ENCODE results near the gene MYH14. TPM values are rescaled to one million over a fixed set of nuclear protein-coding genes. Genes with fewer than 3 reads are reported as not detected.

MYH14 gene
- total and polyA plus RNA-seq, 2 of the 13 experiments (the other 11 are each of a cell fraction or from before 2014, with no cell fraction given), result 5.5 to 5.8 TPM

DNA sequence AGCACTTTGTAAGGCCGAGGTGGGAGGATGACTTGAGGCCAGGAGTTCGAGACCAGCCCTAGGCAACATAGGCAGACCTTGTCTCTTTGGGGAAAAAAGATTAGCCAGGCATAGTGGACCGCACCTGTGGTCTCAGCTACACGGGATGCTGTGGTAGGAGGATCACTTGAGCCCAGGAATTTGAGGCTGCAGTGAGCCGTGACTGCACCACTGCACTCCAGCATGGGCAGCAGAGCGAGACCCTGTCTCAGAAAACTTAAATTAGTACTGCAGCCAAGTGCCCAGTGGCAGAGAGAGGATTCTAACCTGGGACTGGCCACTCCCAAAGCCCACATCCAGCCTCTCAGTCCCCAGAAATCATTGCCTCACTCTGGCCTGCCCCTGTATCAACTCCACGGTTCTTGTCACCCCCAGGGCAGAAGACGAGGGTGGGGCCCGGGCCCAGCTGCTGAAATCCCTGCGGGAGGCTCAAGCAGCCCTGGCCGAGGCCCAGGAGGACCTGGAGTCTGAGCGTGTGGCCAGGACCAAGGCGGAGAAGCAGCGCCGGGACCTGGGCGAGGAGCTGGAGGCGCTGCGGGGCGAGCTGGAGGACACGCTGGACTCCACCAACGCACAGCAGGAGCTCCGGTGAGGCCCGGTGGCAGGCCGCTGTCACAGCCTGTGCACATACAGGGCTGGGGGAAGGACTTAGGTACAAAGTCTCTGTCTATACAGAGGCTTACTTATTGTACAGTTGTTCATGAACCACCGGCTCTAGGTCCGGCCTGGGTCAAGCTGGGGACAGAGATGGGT, 72.4 kb downstream of the MYH14 start (continued):
- TF ChIP-seq, protein P1, sequence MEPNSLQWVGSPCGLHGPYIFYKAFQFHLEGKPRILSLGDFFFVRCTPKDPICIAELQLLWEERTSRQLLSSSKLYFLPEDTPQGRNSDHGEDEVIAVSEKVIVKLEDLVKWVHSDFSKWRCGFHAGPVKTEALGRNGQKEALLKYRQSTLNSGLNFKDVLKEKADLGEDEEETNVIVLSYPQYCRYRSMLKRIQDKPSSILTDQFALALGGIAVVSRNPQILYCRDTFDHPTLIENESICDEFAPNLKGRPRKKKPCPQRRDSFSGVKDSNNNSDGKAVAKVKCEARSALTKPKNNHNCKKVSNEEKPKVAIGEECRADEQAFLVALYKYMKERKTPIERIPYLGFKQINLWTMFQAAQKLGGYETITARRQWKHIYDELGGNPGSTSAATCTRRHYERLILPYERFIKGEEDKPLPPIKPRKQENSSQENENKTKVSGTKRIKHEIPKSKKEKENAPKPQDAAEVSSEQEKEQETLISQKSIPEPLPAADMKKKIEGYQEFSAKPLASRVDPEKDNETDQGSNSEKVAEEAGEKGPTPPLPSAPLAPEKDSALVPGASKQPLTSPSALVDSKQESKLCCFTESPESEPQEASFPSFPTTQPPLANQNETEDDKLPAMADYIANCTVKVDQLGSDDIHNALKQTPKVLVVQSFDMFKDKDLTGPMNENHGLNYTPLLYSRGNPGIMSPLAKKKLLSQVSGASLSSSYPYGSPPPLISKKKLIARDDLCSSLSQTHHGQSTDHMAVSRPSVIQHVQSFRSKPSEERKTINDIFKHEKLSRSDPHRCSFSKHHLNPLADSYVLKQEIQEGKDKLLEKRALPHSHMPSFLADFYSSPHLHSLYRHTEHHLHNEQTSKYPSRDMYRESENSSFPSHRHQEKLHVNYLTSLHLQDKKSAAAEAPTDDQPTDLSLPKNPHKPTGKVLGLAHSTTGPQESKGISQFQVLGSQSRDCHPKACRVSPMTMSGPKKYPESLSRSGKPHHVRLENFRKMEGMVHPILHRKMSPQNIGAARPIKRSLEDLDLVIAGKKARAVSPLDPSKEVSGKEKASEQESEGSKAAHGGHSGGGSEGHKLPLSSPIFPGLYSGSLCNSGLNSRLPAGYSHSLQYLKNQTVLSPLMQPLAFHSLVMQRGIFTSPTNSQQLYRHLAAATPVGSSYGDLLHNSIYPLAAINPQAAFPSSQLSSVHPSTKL (CRISPR knock-in tag; IDR thresholded peaks at IDR 0.05), result peak; percentile 67; the same call in 1 of the 2 replicates
- TF ChIP-seq NCOA1 (CRISPR knock-in tag; IDR thresholded peaks at IDR 0.05) (no peak), SRF (IDR thresholded peaks at IDR 0.05; ENCODE audit: low read depth, low read length) (no peak), ZNF782 (CRISPR knock-in tag; IDR thresholded peaks at IDR 0.05; ENCODE audit: borderline replicate concordance) (no peak; the same call in 1 of the 2 replicates), ZNF773 (CRISPR knock-in tag; IDR thresholded peaks at IDR 0.05; ENCODE audit: borderline replicate concordance) (no peak), EP300 (IDR thresholded peaks at IDR 0.05; ENCODE audit: low read depth in 2 of 2, low read length in 2 of 2) (0 out of 4 replicates have a peak, but pooled peaks of 1 of the 2 experiments have one; percentile 22), EP300 (CRISPR knock-in tag; IDR thresholded peaks at IDR 0.05; ENCODE audit: borderline replicate concordance) (no peak), ZMYM4 (CRISPR knock-in tag; IDR thresholded peaks at IDR 0.05) (peak; percentile 44; the same call in 1 of the 2 replicates), KDM5A (IDR thresholded peaks at IDR 0.05; ENCODE audit: borderline replicate concordance, low read length) (no peak), MED1 (CRISPR knock-in tag; IDR thresholded peaks at IDR 0.05) (peak; percentile 82), ZNF616 (CRISPR knock-in tag; IDR thresholded peaks at IDR 0.05; ENCODE audit: low read depth) (no peak), STAT5B (CRISPR knock-in tag; IDR thresholded peaks at IDR 0.05) (no peak), SOX5 (CRISPR knock-in tag; IDR thresholded peaks at IDR 0.05; ENCODE audit: borderline replicate concordance) (peak; percentile 41; the same call in 1 of the 2 replicates), HDAC6 (IDR thresholded peaks at IDR 0.05; ENCODE audit: low read depth, low read length) (no peak)
- TF ChIP-seq, protein P2, sequence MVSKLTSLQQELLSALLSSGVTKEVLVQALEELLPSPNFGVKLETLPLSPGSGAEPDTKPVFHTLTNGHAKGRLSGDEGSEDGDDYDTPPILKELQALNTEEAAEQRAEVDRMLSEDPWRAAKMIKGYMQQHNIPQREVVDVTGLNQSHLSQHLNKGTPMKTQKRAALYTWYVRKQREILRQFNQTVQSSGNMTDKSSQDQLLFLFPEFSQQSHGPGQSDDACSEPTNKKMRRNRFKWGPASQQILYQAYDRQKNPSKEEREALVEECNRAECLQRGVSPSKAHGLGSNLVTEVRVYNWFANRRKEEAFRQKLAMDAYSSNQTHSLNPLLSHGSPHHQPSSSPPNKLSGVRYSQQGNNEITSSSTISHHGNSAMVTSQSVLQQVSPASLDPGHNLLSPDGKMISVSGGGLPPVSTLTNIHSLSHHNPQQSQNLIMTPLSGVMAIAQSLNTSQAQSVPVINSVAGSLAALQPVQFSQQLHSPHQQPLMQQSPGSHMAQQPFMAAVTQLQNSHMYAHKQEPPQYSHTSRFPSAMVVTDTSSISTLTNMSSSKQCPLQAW (CRISPR knock-in tag; IDR thresholded peaks at IDR 0.05), result peak; percentile 75
- TF ChIP-seq, protein P3, sequence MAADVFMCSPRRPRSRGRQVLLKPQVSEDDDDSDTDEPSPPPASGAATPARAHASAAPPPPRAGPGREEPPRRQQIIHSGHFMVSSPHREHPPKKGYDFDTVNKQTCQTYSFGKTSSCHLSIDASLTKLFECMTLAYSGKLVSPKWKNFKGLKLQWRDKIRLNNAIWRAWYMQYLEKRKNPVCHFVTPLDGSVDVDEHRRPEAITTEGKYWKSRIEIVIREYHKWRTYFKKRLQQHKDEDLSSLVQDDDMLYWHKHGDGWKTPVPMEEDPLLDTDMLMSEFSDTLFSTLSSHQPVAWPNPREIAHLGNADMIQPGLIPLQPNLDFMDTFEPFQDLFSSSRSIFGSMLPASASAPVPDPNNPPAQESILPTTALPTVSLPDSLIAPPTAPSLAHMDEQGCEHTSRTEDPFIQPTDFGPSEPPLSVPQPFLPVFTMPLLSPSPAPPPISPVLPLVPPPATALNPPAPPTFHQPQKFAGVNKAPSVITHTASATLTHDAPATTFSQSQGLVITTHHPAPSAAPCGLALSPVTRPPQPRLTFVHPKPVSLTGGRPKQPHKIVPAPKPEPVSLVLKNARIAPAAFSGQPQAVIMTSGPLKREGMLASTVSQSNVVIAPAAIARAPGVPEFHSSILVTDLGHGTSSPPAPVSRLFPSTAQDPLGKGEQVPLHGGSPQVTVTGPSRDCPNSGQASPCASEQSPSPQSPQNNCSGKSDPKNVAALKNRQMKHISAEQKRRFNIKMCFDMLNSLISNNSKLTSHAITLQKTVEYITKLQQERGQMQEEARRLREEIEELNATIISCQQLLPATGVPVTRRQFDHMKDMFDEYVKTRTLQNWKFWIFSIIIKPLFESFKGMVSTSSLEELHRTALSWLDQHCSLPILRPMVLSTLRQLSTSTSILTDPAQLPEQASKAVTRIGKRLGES (CRISPR knock-in tag; IDR thresholded peaks at IDR 0.05; ENCODE audit: borderline replicate concordance), result no peak
- TF ChIP-seq, protein P4, sequence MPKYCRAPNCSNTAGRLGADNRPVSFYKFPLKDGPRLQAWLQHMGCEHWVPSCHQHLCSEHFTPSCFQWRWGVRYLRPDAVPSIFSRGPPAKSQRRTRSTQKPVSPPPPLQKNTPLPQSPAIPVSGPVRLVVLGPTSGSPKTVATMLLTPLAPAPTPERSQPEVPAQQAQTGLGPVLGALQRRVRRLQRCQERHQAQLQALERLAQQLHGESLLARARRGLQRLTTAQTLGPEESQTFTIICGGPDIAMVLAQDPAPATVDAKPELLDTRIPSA (CRISPR knock-in tag; IDR thresholded peaks at IDR 0.05; ENCODE audit: borderline replicate concordance), result no peak
- TF ChIP-seq, protein P5, sequence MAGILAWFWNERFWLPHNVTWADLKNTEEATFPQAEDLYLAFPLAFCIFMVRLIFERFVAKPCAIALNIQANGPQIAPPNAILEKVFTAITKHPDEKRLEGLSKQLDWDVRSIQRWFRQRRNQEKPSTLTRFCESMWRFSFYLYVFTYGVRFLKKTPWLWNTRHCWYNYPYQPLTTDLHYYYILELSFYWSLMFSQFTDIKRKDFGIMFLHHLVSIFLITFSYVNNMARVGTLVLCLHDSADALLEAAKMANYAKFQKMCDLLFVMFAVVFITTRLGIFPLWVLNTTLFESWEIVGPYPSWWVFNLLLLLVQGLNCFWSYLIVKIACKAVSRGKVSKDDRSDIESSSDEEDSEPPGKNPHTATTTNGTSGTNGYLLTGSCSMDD (CRISPR knock-in tag; IDR thresholded peaks at IDR 0.05), result no peak
